HK-2 (cell line): Measurements from ENCODE around the gene NKX6-2.

ENCODE experiments used
- DNase-seq: peaks from one replicate; pipeline ENCODE4 v3.0.0-alpha.2; 2018; ENCODE audit not compliant: unreplicated experiment

The NKX6-2 gene

DNA sequence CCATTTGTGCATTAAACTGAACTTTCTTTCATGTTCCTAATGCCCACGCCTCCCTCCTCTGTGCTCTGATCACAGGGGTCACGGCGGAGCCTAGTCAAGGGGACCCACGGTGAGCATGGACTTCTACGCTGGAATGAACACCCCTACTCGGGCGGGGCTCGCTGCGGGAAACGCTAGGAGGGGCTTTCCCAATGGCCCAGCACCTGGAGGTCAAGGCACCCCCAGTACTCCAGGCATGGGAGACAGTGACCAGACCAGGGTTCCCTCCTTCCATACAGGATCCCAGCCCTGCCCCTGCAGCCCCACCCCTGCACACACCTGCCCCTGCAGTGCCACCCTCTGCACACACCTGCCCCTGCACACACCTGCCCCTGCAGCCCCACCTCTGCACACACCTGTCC is 27.1 kb upstream of the NKX6-2 start:
- no peak for DNase-seq

GRCh38 chr10:132812520-132812919 is 26.6 kb upstream of the NKX6-2 start:
- no peak for DNase-seq

DNA sequence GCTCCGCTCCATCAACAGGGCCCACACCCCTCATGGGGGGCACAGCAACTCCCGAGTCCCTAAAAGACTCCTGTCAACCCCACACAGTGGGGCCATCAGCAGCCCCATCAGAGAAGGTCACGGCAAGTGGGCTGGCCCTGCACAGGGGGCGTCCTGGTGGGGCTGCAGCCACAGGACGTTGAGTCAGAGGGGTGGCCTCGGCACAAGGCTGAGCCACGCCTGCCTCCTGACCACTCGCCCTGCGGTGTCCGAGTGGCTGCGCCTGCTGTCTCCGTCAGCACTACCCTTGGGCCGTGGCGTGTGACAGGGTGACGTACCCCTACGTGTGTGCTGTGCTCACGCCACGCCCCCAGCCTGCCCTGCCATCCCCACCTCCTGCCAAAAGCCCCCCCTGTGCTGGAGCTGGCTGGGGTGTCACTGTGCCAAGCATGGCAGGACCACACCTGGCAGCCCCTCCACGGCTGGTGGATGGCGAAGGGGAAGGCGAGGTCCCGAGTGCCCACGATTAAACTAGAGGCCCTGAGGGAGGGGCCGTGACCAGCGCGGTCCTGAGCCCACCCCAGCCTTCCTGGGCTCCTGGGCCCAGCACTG is 26.0 kb upstream of the NKX6-2 start:
- no peak for DNase-seq

DNA sequence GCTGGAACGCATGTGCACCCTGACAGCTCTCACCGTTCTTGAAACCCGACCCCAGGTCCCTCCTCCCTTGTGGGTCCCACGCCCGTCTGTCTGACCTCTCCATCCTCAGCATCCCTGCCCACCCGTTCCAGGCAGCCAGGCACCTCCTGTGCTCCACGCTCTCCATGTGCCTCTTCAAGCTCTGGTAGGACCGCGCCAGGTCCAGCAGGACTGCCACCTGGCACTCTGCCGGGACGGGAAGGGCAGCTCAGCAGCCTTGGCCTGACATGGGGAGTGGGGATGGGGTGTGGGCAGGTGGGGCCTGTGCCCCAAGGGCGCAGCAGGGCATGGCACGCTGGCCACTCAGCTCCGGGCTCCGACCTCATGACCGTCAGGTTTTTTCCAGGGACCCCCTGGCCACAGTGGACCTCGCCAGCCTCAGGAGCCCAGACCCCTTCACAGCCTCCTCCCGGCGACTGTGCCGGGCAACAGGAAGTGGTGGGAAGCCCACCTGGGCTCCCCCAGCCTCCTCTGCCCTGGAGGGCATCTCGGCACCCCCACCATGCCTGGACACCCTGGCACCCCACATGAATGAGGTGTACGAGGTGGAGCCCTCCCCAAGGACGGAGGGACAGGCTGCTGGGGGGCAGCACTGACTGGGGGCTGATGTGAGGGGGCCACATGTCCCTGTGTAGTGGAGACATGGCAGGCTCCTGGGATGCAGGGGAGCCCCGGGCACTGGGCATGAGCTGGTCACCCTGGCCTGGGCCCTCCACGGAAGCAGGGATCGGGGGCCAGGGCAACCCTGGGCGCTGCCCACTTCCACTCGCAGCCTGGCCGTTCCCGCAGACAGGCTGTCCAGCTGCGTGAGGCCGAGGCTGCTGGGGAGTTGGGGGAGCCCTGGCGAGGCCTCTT is 25.1 kb upstream of the NKX6-2 start:
- DNase-seq, result no peak

DNA sequence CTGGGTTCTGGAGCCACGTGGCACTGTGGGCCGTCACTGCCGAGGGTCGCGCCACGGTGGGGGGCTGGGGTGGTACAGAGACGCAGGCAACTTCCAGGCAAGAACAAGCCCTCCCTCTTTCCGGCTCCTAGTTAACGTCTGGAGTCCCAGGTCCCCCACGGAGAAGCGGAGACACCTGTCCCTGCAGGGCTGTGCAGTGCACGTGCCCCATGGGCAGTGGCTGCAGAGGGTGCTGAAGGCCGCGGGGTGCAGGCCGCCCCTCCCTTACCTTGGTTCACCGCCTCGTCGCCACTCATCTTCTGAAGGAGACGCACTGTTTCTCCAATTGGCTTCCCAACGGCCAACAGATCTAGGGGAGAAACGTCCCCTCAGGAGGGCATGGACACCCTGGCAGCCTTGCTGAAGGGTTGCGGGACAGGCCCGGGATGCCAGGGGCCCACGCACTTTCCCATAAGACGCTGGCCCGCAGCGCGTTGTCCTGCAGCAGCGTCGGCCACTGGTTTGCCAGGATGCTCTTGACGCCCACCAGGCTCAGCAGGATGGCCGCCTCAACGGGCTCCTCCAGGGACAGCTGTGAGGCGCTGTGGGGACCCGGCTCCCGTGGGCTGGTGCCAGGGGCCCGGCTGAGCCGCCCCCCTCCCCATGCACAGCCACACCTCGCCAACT is 24.3 kb upstream of the NKX6-2 start:
- no peak for DNase-seq

- DNase-seq, result no peak
These were observed 23.5 kb upstream of the NKX6-2 start for GRCh38 chr10:132809232-132810140.

DNA sequence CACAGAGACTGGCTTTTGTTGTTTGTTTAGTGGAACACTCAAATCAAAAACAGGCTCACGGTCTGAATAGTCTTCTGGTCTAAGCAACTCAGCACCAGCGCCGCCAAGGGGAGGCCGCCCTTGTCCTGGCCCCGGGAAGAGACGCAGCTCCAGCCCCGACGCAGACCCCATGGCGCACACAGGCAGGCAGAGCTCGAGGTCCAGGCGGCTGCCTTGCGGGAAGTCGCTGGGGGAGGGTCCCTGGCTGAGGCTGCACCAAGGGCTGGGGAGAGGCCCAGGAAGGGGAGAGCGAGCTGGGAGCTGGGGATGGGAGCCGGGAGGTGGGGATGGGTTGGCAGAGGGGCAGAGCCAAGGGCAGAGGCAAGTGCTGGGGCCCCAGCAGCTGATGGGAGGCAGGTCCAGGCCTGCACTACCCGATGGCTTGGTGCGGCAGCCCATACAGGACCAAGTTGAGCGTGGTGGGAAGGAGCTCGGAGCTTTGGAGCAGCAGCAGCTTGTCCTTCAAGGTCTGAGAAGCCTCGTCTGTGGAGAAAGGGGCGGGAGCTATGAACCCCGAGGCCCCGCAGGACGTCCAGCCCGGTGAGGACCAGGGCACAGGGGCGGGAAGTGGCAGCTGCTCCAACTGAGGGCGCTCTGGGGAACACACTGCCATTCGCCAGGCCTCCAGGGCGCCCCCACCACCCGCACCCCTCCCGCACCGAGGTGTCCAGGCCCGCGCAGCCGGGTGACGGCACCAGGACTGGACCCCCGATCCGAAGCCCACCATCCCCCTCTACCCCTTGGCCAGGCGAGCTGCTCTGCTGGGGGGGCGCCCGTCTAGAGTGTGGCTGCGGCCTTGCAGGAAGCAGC is 22.7 kb upstream of the NKX6-2 start:
- DNase-seq, result no peak

GRCh38 chr10:132807621-132808049 is 21.7 kb upstream of the NKX6-2 start:
- DNase-seq, result no peak

- DNase-seq, result no peak
These were observed 20.6 kb upstream of the NKX6-2 start for GRCh38 chr10:132806561-132807003.

- no peak for DNase-seq
These were observed 20.2 kb upstream of the NKX6-2 start for GRCh38 chr10:132806110-132806509.

- DNase-seq, result no peak
These were observed 19.7 kb upstream of the NKX6-2 start for GRCh38 chr10:132805599-132805998.

DNA sequence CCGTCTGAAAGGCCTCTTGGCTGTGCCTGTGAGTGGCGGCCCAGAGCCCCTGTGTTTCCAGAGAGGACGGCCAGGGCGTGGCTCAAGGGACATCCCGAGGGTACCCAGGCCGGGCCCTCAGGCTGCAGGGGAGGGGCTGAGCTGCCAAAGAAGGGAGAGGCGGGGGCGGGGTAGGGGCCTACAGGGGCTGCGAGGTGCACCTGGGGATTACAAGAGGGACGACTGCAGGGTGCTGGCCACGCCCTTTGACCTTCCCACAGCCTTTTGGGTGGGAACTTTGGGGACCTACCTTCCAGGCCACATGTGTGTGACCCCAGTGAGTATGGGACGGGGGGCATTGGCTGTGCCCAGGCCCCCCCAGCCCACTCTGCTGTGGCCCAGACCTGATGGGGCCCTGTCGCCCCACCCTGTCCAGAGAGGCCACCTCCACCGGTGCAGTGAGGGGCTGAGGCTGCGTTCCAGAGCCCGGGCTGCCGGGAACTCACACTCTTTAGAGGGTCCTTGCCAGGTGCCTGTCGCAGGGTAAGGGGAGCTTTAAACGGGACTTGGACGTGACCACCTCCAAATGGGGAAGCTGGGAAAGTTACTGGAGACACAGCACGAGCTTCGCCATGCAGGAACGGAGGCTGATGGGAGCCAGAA is 19.0 kb upstream of the NKX6-2 start:
- DNase-seq, result no peak

DNA sequence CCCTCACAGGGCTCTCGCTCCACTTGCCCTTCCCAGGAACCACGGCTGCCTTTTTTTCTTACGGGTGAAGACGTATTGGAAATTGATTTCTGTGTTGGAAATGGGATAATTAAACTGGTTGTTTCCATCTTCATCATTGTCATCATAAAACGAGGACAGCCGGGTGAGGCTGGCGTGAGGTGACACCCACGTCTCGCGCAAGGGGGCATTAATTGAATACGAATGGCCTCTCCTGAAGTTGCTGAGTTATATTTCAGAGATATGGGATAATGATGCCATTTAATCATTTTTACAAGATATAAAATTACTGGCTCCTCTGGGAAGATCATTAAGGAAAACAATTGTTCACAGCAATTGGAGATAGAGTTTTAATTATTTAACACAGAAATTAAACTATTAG is 18.3 kb upstream of the NKX6-2 start:
- no peak for DNase-seq

DNA sequence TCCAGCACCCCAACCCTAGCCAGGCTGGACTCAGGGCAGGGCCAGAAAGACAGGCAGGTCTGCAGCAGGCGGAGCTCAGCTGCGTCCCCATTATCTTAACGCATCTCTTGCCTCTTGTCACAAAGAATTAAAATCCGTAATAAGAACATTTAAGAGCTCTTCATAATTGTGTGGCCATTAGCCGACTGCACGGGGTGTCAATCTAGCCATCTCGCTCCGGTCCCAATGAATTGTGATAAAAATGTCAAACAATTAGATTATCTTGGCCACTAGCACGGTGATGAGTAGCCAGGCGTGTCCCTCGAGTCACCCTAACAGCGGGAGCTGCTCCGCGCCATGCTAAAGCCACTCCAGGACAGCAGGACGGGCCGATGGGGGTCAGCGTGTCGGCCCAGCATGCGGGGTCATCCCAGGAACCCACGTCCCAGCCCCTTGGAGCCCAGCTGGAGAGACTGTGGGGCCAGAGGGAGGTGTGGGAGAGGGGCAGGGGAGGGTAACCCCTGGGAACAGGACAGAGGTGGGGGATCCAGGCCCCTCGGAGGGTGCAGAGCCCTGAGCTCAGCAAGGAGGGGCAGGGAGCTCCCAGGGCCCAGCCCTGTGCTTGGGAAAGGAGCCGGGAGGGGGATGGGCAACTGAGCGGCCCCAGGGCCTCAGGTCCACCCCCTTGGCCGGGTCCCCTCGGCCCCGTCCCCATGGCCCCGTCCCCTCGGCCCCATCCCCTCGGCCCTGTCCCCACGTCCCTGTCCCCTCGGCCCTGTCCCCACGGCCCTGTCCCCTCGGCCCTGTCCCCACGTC is 17.7 kb upstream of the NKX6-2 start:
- no peak for DNase-seq

- no peak for DNase-seq
These were observed 16.9 kb upstream of the NKX6-2 start for GRCh38 chr10:132802694-132803320.

DNA sequence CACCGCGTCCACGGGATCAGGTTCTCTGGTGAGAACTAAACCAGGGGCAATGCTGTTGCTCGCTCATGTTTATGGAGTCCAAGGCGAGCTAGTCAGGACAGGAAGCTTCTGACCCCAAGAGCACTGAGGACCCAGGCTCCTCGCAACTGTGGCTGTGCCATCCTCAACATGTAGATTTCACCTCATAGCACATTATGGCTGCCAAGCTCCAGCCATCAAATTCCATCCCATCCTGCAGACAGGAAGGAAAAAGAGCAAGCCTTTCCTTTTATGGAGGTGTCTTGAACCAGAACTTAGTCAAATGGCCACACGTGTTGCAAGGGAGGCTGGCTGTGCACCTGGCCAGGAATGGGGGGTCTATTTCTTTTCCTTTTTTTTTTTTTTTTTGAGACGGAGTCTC is 16.1 kb upstream of the NKX6-2 start:
- DNase-seq, result no peak

GRCh38 chr10:132799865-132800264 is 13.9 kb upstream of the NKX6-2 start:
- DNase-seq, result no peak

DNA sequence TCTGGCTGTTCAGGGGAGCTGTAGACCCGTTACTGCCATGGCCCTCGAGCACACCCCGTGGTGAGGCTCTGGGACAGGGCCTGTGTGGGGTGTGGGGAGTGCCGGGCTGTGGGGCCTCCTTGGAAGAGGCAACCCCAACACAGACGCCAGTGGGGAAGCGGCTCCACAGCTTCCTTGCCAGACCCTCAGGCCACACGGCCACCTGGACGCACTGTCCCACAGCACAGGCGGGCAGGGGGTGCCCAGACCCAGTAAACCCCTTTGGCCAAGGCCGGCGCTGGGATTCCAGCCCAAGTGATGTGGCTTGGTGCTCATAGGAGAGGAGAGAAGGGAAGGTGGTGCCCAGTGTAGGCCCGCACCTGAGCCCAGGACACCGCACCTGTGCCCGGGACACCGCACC is 12.9 kb upstream of the NKX6-2 start:
- DNase-seq, result no peak

GRCh38 chr10:132798403-132798802 is 12.5 kb upstream of the NKX6-2 start:
- no peak for DNase-seq
